Measurements from ENCODE around the gene ROR2.

ROR2 gene

GRCh38 chr9:91805031-91805430 is 145.0 kb downstream of the ROR2 start:
- DNase-seq (ENCODE audit: extremely low spot score): no peak
- CTCF ChIA-PET: no interaction called here
- TF ChIP-seq FOXA1 (IDR thresholded peaks at IDR 0.05): no peak
- no peak for TF ChIP-seq NFRKB (IDR thresholded peaks at IDR 0.05)
- TF ChIP-seq L3MBTL2 (conservative IDR thresholded peaks at IDR 0.05): no peak
- TF ChIP-seq ARNT (IDR thresholded peaks at IDR 0.05): no peak
- no peak for TF ChIP-seq ELF4 (IDR thresholded peaks at IDR 0.05)
- TF ChIP-seq FOXK2 (IDR thresholded peaks at IDR 0.05): no peak
- TF ChIP-seq FOXM1 (IDR thresholded peaks at IDR 0.05; ENCODE audit: borderline replicate concordance): no peak
- no peak for TF ChIP-seq CTBP1 (IDR thresholded peaks at IDR 0.05; ENCODE audit: borderline replicate concordance)
- TF ChIP-seq SUZ12 (IDR thresholded peaks at IDR 0.05): no peak
- no peak for TF ChIP-seq BHLHE40 (IDR thresholded peaks at IDR 0.05; ENCODE audit: borderline replicate concordance)
- TF ChIP-seq PKNOX1 (IDR thresholded peaks at IDR 0.05): no peak
- no peak for TF ChIP-seq SP1 (IDR thresholded peaks at IDR 0.05)
- no peak for TF ChIP-seq LEF1 (IDR thresholded peaks at IDR 0.05; ENCODE audit: borderline replicate concordance)
- TF ChIP-seq TARDBP (IDR thresholded peaks at IDR 0.05): no peak
- no peak for TF ChIP-seq HDGF (IDR thresholded peaks at IDR 0.05; ENCODE audit: borderline replicate concordance)
- no peak for TF ChIP-seq ZNF384 (IDR thresholded peaks at IDR 0.05)
- POLR2A ChIA-PET: no interaction called here

DNA sequence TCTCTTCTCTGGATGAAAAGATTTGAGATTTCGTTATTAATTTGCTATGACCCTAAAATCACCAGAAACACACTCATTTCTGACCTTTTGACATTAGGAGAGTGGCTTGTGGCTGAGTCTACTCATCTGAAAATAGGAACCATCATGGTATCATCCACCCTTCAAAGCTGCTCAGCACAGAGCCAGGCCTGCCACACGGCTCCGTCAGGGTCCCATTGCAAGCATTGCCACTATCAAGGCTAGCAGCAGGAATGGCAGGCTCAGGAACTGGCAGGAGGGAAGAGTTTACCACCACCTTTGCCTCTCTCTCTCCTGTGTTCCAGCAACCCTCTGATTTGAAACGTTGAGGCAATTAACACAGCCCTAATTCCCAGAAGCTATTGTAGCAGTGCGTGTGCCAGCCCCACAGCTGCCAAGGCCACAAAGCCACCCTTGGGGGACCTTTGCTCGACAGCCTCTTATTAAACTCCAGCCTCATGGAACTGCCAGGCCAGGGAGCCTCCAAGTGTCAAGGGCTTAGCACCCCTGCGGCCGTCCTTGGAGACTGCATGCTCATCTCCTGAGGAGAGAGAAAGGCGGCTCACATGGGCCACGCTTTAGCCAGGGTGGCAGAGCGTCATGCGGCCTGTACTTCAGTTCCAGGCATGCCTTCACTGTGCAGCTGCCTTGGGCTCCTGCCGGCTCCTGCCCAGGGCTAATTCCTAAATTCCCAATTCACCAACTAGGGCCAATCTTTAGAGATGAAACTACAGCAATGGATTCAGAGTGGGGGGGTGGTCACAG is 145.9 kb downstream of the ROR2 start:
- TF ChIP-seq NFRKB (IDR thresholded peaks at IDR 0.05) (no peak), ELF4 (IDR thresholded peaks at IDR 0.05) (no peak), HDGF (IDR thresholded peaks at IDR 0.05; ENCODE audit: borderline replicate concordance) (no peak), ARNT (IDR thresholded peaks at IDR 0.05) (no peak)
- ChIA-PET POLR2A (no interaction called here), CTCF (no interaction called here)

DNA sequence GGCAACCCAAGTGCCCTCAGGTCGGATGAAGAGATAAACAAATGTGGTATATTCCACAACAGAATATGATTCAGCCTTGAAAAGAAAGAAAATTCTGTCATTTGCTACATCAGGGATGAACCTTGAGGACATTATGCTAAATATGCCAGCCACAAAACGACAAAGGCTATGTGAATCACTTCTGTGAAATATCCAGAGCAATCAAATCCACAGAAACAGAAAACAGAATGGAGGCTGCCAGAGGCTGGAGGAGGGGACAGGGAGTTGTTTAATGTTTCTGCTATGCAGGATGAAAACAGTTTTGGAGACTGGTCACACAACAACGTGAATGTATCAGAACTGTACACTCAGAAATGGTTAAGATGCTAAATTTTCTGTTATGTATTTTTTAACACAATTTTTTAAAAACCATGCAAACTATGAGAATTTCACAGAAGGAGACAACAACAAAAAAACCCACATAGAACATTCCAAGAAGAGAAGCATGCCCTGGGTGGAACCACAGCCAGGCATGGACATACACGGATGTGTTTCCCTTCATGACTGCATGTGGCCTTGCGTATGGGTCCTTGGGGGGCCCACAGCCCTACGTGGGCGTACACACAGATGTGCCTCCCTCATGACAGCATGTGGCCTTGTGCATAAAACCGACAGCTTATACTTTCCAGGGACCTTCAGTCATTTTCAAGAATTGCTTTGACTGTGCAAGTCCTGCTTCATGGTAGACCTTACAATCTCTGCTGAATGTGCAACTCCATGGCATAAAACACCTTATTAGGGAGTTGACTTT is 146.7 kb downstream of the ROR2 start:
- TF ChIP-seq SP1 (IDR thresholded peaks at IDR 0.05) (no peak), NFRKB (IDR thresholded peaks at IDR 0.05) (no peak), LEF1 (IDR thresholded peaks at IDR 0.05; ENCODE audit: borderline replicate concordance) (no peak), ARNT (IDR thresholded peaks at IDR 0.05) (no peak), TARDBP (IDR thresholded peaks at IDR 0.05) (no peak), PKNOX1 (IDR thresholded peaks at IDR 0.05) (no peak), FOXK2 (IDR thresholded peaks at IDR 0.05) (no peak), HDGF (IDR thresholded peaks at IDR 0.05; ENCODE audit: borderline replicate concordance) (no peak), FOXA1 (IDR thresholded peaks at IDR 0.05) (no peak), ELF4 (IDR thresholded peaks at IDR 0.05) (no peak), CTBP1 (IDR thresholded peaks at IDR 0.05; ENCODE audit: borderline replicate concordance) (no peak), ZNF384 (IDR thresholded peaks at IDR 0.05) (no peak), BHLHE40 (IDR thresholded peaks at IDR 0.05; ENCODE audit: borderline replicate concordance) (no peak), L3MBTL2 (conservative IDR thresholded peaks at IDR 0.05) (no peak), FOXM1 (IDR thresholded peaks at IDR 0.05; ENCODE audit: borderline replicate concordance) (no peak), SUZ12 (IDR thresholded peaks at IDR 0.05) (no peak)
- CTCF ChIA-PET: no interaction called here
- DNase-seq (ENCODE audit: extremely low spot score): no peak
- POLR2A ChIA-PET: no interaction called here

More for the DNA sequence above, 145.9 kb downstream of the ROR2 start:
- DNase-seq (ENCODE audit: extremely low spot score): no peak

DNA sequence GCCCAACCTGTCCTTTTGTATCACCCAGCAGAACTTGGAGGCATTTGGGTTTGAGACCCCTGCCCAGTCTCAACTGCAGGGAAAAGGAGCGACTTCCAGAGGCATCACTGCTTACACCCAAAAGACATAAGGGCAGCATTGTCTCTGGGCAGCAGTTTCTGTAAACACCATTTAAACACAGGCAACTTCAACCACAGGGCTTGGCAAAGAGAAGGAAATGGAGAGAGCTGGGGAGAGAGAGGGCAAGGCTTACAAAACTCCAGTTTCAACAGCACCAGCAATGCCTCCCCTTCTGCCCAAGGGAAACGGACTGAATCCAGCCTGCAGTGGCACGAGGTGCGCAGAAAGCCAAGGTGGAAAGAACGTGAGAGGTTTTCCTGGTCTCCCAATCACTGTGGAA is 147.6 kb downstream of the ROR2 start:
- TF ChIP-seq SP1 (IDR thresholded peaks at IDR 0.05): no peak
- no peak for TF ChIP-seq FOXA1 (IDR thresholded peaks at IDR 0.05)
- TF ChIP-seq TARDBP (IDR thresholded peaks at IDR 0.05): no peak
- no peak for TF ChIP-seq LEF1 (IDR thresholded peaks at IDR 0.05; ENCODE audit: borderline replicate concordance)
- no peak for TF ChIP-seq ZNF384 (IDR thresholded peaks at IDR 0.05)
- no peak for TF ChIP-seq PKNOX1 (IDR thresholded peaks at IDR 0.05)
- no peak for TF ChIP-seq CTBP1 (IDR thresholded peaks at IDR 0.05; ENCODE audit: borderline replicate concordance)
- no peak for TF ChIP-seq BHLHE40 (IDR thresholded peaks at IDR 0.05; ENCODE audit: borderline replicate concordance)
- TF ChIP-seq ELF4 (IDR thresholded peaks at IDR 0.05): no peak
- no peak for TF ChIP-seq HDGF (IDR thresholded peaks at IDR 0.05; ENCODE audit: borderline replicate concordance)
- TF ChIP-seq ARNT (IDR thresholded peaks at IDR 0.05): no peak
- no peak for TF ChIP-seq FOXM1 (IDR thresholded peaks at IDR 0.05; ENCODE audit: borderline replicate concordance)
- ChIA-PET POLR2A (no interaction called here), CTCF (no interaction called here)
- no peak for DNase-seq (ENCODE audit: extremely low spot score)

DNA sequence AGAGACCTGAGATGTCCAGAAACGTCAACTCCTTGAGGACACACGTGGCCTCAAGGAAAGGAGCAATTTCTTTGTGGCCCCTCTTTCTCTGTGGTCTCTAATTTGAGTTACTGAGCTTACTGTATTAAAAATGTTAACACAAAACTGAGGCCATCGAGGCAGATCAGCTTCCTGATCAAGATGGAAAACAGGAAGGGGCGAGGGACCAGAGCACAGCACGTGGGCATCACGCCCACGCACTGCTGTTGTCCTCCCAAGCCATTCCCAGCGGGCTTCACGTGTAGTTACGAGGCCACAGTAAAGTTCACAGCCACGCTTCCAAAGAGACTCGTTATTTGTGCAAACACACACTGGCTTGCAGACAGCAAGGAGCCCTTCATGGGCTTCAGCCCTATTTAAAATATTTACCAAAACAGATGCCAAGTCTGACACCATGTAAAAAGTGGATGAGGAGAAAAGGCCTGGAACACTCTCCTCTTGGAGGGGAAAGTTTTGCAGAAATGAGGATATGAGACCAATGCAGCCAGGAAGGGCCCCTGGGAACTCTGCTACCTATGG is 149.5 kb downstream of the ROR2 start:
- no peak for DNase-seq (ENCODE audit: extremely low spot score)
- ChIA-PET CTCF (no interaction called here), POLR2A (no interaction called here)
- TF ChIP-seq NFRKB (IDR thresholded peaks at IDR 0.05) (no peak), ZNF384 (IDR thresholded peaks at IDR 0.05) (no peak), LEF1 (IDR thresholded peaks at IDR 0.05; ENCODE audit: borderline replicate concordance) (no peak), HDGF (IDR thresholded peaks at IDR 0.05; ENCODE audit: borderline replicate concordance) (no peak), BHLHE40 (IDR thresholded peaks at IDR 0.05; ENCODE audit: borderline replicate concordance) (no peak), FOXM1 (IDR thresholded peaks at IDR 0.05; ENCODE audit: borderline replicate concordance) (no peak), ARNT (IDR thresholded peaks at IDR 0.05) (no peak), ELF4 (IDR thresholded peaks at IDR 0.05) (no peak), TARDBP (IDR thresholded peaks at IDR 0.05) (no peak), CTBP1 (IDR thresholded peaks at IDR 0.05; ENCODE audit: borderline replicate concordance) (no peak), FOXK2 (IDR thresholded peaks at IDR 0.05) (no peak), PKNOX1 (IDR thresholded peaks at IDR 0.05) (no peak), SP1 (IDR thresholded peaks at IDR 0.05) (no peak), L3MBTL2 (conservative IDR thresholded peaks at IDR 0.05) (no peak), SUZ12 (IDR thresholded peaks at IDR 0.05) (no peak), FOXA1 (IDR thresholded peaks at IDR 0.05) (no peak)

Data from HEK293T (cell line).